Measurements from ENCODE around the gene HYAL1.
"Not testable (repeated sequence)": the region's sequence is repeated elsewhere in the genome, so short reads cannot be mapped to it uniquely, and the experiment has no call there.

The HYAL1 gene

GRCh38 chr3:50318163-50318562 lies 14.8 kb upstream of the HYAL1 start:
- no peak for DNase-seq

DNA sequence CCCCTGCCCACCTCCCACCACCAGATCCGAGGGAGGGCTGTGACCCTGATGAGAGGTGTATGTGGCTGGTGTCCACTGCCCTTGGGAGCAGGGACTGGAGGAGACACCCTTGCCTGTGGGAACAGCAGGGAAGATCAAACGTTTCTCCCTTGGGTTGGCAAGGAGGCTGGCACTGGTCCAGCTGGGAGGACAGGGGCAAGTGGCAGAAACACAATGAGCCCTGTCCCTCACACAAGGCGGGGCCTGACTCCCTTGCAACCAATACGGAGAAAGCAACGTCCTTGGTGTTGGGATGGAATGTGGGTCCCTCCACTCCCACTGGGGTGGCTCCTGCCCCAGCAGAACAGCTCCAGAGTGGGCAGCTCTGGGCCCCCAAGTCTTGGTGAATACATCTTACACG lies 13.9 kb upstream of the HYAL1 start:
- DNase-seq, result no peak

- DNase-seq, result peak in 1 of 3 experiments; percentile 37
Measured at GRCh38 chr3:50316657-50317242, 13.4 kb upstream of the HYAL1 start.

- DNase-seq, result no peak
Measured at GRCh38 chr3:50314816-50315215, 11.4 kb upstream of the HYAL1 start.

DNA sequence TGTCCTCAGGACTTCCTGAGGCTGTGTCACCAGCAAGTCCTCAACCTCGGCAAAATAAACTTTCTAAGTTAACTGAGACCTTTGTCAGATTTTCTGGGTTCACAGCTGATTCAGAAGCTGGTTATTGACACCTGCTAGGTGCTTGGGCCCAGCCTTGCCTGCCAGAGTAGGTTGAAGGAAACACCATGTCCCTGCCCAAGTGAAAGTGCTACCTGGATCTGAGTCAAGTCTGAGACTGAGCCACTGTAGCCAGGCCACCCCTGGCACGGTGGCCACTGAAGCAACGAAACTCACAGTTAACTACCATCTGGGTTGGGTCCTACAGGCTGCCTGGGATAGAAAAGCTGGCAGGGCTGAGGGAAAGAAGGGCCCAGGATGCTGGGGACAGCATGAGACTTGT lies 11.0 kb upstream of the HYAL1 start:
- no peak for DNase-seq

- DNase-seq, result not testable (repeated sequence)
Measured at GRCh38 chr3:50312041-50312440, 8.7 kb upstream of the HYAL1 start.

DNA sequence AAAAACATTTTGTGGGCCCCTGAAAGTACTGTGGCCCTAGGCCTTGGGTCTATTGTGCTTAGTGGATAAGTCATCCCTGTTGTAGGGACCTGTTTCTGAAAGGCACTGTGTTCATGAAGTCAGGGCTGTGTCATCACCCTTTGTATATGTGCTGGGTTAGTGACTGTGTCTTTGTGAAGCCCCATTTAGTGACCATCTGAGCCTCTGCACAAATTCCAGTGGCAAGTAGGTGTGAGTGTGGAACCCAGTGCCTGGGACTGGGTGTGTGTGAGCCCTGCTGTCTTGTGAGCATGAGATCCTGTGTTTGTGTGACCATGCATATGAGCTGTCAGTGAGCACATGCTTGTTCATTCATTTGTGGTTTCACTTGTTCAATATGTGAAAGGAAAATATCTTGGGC lies 1.2 kb upstream of the HYAL1 start:
- no peak for DNase-seq

- DNase-seq, result no peak
Measured at GRCh38 chr3:50302095-50303012, 1.0 kb downstream of the HYAL1 start.

- DNase-seq, result no peak
Measured at GRCh38 chr3:50300681-50301254, 2.6 kb downstream of the HYAL1 start.

GRCh38 chr3:50299929-50300680 lies 3.3 kb downstream of the HYAL1 start:
- DNase-seq, result no peak

DNA sequence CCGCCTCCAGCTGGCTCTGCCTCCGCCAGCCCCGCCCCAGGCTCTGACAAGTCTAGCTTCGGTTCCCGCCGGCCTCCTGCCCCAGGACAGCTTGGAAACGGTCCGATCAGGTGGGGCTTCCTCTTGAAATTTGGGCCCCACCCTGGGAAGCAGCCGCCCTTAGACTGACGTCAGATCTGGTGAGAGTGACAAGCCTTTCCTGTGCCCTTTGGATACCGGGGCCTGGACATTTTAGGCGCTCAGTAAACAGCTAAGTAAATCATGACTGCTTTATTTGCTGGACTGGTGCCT lies 3.8 kb downstream of the HYAL1 start:
- no peak for DNase-seq

- DNase-seq, result peak; percentile 93 to 97 (median 93)
Measured at GRCh38 chr3:50298836-50299637, 4.3 kb downstream of the HYAL1 start, which contains the start of the genes HYAL3 and NAA80. Gene HYAL3, minus strand, starts transcription at chr3:50299405. Its CDS starts 3,803 bp downstream, at chr3:50295602. Gene NAA80, minus strand, starts transcription at chr3:50299405. Its CDS starts 1,942 bp downstream, at chr3:50297463.

DNA sequence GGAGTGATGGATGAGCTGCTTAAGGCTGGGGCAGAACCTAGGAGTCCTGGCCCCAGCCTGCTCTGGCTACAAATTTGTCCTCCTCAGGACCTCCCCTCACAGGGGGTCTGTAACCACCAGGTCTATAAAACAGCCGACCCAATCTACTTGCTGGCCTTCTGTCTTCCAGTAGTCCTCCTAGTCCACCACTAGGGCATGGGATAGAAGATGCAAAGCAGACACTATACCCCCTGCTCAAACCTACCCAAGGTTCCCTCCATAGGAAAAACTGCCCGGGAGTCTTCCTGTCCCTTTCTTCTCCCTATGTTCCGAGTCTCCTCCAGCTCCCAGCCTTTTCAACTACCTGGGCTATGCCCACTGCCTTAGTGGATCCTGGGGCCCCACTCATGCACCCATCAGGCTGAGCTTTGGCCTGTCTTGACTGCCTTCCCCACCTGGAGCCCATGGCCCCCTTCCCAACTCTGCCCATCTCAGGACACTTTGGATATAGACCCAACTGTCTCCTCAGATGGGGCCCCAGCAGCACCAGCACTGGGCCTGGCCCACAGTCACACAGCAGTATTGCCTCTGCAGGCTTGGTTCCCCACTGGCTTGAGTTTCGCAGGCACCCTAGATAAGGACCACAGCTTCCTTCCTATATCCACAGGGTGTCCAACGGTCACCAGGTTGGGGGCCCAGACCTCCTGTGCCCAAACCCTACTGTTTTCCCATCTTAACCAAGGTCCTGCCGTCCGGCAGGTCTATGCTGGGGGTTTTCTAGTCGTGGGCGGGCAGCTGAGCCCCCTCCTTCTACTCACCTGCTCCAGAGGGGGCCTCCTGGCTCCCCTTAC lies 5.3 kb downstream of the HYAL1 start:
- DNase-seq, result no peak

DNA sequence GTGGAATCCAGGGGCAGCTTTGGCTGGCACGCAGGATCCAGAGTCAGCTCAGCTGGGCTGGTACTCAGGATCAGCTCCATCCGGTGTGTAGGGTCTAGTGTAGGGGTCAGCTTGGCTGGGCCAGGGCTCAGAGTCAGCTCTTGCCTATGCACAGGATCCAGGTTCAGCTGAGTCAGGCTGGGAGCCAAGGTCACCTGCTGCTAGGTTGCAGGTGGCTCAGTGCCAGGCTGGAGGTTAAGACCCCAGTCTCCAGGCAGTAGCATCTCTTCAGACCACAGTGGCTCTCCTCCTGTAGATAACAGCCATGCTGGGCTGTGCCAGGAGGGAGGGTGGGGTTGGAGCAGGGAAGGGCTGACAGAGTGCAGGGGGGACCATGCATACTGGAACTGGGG lies 6.0 kb downstream of the HYAL1 start:
- no peak for DNase-seq

GRCh38 chr3:50296721-50297383 lies 6.5 kb downstream of the HYAL1 start:
- no peak for DNase-seq

GRCh38 chr3:50295553-50296431 lies 7.6 kb downstream of the HYAL1 start:
- DNase-seq, result no peak

GRCh38 chr3:50294492-50295403 lies 8.6 kb downstream of the HYAL1 start:
- no peak for DNase-seq

DNA sequence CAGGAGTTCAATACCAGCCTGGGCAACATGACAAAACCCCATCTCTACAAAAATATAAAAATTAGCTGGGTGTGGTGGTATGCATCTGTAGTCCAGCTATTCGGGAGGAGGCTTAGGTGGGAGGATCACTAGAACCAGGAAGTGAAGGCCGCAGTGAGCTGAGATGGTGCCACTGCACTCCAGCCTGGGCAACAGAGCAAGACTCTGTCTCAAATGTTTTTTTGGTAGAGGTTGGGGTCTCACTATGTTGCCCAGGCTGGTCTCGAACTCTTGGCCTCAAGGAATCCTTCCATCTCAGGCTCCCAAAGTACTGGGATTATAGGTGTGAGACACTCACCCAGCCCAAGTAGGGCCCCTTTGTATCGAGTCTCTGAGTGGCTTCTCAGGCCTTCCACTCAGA lies 9.3 kb downstream of the HYAL1 start:
- DNase-seq, result no peak
